Measurements from ENCODE around the gene SULT4A1. TPM values are rescaled to one million over a fixed set of nuclear protein-coding genes. Genes with fewer than 3 reads are reported as not detected.

The SULT4A1 gene
- total and polyA plus RNA-seq, 3 donors from 2014 or later = 10.3 to 11.9 (median 11.2) TPM

DNA sequence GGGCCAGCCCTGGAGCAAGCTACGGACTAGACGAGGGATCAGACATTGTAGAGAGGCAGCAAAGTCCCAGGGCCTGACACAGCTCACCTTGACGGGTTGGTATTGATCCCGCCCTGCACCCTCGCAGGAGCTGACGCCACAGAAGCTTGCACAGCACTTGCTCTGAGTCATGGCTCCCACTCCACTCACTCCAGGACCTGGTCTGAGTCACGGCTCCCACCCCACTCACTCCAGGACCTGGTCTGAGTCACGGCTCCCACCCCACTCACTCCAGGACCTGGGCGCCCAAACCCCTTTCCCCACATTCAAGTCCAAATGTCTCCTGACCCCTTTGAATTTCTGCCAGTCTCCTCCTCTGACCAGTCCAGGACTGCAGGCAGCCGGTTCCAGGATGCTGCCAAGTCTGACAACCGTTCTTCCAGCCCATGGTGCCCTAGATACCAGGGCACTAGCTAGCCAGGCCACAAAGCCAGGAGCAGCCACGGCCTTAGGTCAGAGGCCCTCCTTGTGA, 35.5 kb upstream of the SULT4A1 start:
- TF ChIP-seq, protein P1, sequence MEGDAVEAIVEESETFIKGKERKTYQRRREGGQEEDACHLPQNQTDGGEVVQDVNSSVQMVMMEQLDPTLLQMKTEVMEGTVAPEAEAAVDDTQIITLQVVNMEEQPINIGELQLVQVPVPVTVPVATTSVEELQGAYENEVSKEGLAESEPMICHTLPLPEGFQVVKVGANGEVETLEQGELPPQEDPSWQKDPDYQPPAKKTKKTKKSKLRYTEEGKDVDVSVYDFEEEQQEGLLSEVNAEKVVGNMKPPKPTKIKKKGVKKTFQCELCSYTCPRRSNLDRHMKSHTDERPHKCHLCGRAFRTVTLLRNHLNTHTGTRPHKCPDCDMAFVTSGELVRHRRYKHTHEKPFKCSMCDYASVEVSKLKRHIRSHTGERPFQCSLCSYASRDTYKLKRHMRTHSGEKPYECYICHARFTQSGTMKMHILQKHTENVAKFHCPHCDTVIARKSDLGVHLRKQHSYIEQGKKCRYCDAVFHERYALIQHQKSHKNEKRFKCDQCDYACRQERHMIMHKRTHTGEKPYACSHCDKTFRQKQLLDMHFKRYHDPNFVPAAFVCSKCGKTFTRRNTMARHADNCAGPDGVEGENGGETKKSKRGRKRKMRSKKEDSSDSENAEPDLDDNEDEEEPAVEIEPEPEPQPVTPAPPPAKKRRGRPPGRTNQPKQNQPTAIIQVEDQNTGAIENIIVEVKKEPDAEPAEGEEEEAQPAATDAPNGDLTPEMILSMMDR (IDR thresholded peaks at IDR 0.05) = no peak
- no peak for TF ChIP-seq POLR2A (IDR thresholded peaks at IDR 0.05)
- DNase-seq = no peak
- no peaks in the 10 kb centered on the region for H3K4me1 ChIP-seq
- intact Hi-C loops (cut with DNase I; ENCODE audit: low total_unique reads) = no loop called here
- H3K27ac ChIP-seq = no peak overlapping the region
- no peak overlapping the region for H3K4me3 ChIP-seq
- H3K27me3 ChIP-seq = no peaks in the 10 kb centered on the region
- WGBS, 2 donors = 64 to 74% methylated on average over 8 to 12 of the region's 12 CpGs
- no peaks in the 10 kb centered on the region for H3K36me3 ChIP-seq (ENCODE audit: low read depth, missing control alignments)
- H3K9me3 ChIP-seq = no peaks in the 10 kb centered on the region

DNA sequence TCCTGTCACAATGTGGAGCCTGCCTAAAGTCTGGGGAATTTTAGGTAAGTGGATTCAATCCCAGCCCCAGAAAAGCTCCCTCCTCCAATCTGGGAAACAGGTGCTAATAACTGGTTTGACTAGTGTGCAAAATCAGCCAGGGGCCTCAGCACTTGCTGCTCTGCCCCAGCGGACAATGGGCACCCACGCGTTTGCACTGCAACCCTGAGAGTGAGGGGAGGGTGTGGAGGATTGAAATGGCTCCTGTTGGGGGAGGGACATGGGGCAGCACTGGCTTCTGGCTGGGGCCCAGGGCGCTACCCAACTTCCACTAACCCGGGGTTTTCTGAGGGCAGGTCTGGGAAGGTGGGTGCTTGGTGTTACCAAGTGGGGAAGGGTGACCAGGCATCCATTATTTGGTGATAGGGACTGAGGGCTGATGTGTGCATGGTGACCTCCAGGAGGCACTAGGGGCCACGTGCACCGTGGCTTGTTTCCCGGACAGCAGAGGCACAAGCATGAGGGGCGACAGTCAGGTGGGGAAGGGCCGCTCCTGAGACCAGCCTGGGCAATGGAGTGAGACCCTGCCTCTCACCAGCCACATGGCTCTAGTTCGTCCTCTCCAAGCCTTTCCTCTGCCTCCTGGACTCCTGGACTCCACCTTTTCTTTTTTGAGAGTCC, 33.8 kb upstream of the SULT4A1 start:
- H3K4me1 ChIP-seq = peaks cover 5% of the 10 kb centered on the region
- H3K27me3 ChIP-seq = no peaks in the 10 kb centered on the region
- TF ChIP-seq POLR2A (IDR thresholded peaks at IDR 0.05) = no peak
- TF ChIP-seq, protein P1 (IDR thresholded peaks at IDR 0.05) = no peak
- no peaks in the 10 kb centered on the region for H3K9me3 ChIP-seq
- H3K36me3 ChIP-seq (ENCODE audit: low read depth, missing control alignments) = no peaks in the 10 kb centered on the region
- no peak overlapping the region for H3K27ac ChIP-seq
- no peak for DNase-seq
- intact Hi-C loops (cut with DNase I; ENCODE audit: low total_unique reads) = no loop called here
- 58 to 60% methylated on average over 5 to 11 of the region's 11 CpGs for WGBS, 2 donors
- H3K4me3 ChIP-seq = no peak overlapping the region

DNA sequence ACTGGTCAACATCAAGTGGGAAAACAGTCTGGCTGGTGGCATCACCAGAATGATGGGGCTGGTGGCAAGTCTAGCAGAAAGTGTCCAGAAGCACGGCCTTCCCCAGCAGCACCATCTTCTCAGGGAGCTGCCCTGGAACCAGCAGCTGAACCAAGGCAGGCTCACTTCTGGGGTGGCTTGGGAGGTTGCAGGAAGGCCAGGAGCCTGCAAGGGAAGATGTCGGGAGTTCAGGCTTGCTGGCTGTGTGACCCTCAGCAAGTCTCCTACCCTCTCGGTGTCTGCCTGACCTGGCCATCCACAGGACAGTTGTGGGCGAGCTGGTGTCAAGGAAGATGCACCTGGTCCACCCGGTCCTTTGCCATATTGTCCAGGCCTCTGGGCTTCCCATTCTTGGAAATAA, 31.8 kb upstream of the SULT4A1 start:
- Histone ChIP-seq H3K9me3 (no peaks in the 10 kb centered on the region), H3K4me3 (no peak overlapping the region), H3K4me1 (peaks cover 7% of the 10 kb centered on the region), H3K36me3 (ENCODE audit: low read depth, missing control alignments) (no peaks in the 10 kb centered on the region), H3K27ac (no peak overlapping the region), H3K27me3 (no peaks in the 10 kb centered on the region)
- intact Hi-C loops (cut with DNase I; ENCODE audit: low total_unique reads) = no loop called here
- no peak for TF ChIP-seq POLR2A (IDR thresholded peaks at IDR 0.05)
- TF ChIP-seq, protein P1 (IDR thresholded peaks at IDR 0.05) = no peak
- WGBS, 2 donors = 83 to 91% methylated on average over 4 to 5 of the region's 5 CpGs
- DNase-seq = no peak

DNA sequence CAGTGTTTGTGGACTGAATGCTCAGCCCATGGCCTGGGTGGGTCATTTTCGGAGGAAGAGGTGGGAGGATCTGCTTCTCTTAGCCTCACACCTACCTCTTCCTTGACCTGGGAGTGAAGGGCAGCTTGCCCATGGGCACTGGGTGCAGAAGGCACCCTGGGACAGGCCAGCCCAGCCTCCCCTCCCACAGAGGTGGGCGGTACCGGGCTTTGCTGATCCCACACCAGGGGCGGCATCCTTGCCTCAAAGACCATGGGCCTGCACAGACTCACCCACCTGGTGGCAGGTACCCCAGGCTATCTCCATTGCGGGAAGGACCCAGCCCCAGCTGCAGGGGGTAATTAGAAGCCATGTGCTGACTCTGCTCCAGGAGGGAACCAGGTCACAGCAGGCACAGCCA, 31.0 kb upstream of the SULT4A1 start:
- no peaks in the 10 kb centered on the region for H3K9me3 ChIP-seq
- H3K27me3 ChIP-seq = no peaks in the 10 kb centered on the region
- no peak for DNase-seq
- no peak for TF ChIP-seq POLR2A (IDR thresholded peaks at IDR 0.05)
- TF ChIP-seq, protein P1 (IDR thresholded peaks at IDR 0.05) = no peak
- no peak overlapping the region for H3K4me3 ChIP-seq
- no peak overlapping the region for H3K27ac ChIP-seq
- 59% methylated on average over 5 of the region's 5 CpGs; no CpG with 5 or more reads in 1 of the 2 donors for WGBS, 2 donors
- intact Hi-C loops (cut with DNase I; ENCODE audit: low total_unique reads) = no loop called here
- no peaks in the 10 kb centered on the region for H3K36me3 ChIP-seq (ENCODE audit: low read depth, missing control alignments)
- H3K4me1 ChIP-seq = peaks cover 7% of the 10 kb centered on the region

All from testis (tissue), 3 donors.